ENCODE results near the gene WDR59.

WDR59 gene

DNA sequence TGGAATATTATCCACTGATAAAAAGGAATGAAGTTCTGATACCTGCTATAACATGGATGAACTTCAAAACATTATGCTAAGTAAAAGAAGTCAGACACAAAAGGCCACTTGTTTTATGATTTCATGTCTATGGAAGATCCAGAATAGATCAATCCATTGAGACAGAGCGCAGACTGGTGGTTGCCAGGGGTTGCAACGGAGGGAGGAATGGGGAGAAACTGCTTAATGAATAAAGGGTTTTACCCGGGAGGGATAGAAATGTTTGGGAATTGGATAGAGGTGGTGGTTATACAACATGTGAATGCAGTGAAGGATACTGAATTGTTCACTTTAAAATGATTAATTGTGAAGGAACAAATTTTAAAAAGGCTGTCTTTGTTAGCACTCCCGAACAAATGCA is 30.2 kb downstream of the WDR59 start:
- no peak overlapping the region for H3K4me3 ChIP-seq (ENCODE audit: low read depth, low read length)
- TF ChIP-seq, protein P1, sequence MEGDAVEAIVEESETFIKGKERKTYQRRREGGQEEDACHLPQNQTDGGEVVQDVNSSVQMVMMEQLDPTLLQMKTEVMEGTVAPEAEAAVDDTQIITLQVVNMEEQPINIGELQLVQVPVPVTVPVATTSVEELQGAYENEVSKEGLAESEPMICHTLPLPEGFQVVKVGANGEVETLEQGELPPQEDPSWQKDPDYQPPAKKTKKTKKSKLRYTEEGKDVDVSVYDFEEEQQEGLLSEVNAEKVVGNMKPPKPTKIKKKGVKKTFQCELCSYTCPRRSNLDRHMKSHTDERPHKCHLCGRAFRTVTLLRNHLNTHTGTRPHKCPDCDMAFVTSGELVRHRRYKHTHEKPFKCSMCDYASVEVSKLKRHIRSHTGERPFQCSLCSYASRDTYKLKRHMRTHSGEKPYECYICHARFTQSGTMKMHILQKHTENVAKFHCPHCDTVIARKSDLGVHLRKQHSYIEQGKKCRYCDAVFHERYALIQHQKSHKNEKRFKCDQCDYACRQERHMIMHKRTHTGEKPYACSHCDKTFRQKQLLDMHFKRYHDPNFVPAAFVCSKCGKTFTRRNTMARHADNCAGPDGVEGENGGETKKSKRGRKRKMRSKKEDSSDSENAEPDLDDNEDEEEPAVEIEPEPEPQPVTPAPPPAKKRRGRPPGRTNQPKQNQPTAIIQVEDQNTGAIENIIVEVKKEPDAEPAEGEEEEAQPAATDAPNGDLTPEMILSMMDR (conservative IDR thresholded peaks at IDR 0.05; ENCODE audit: low read depth, low read length) = no peak
- DNase-seq (ENCODE audit: low read depth) = no peak

GRCh38 chr16:74951681-74952080 is 33.2 kb downstream of the WDR59 start:
- H3K4me3 ChIP-seq (ENCODE audit: low read depth, low read length) = no peak overlapping the region
- no peak for DNase-seq (ENCODE audit: low read depth)
- TF ChIP-seq, protein P1 (conservative IDR thresholded peaks at IDR 0.05; ENCODE audit: low read depth, low read length) = no peak

DNA sequence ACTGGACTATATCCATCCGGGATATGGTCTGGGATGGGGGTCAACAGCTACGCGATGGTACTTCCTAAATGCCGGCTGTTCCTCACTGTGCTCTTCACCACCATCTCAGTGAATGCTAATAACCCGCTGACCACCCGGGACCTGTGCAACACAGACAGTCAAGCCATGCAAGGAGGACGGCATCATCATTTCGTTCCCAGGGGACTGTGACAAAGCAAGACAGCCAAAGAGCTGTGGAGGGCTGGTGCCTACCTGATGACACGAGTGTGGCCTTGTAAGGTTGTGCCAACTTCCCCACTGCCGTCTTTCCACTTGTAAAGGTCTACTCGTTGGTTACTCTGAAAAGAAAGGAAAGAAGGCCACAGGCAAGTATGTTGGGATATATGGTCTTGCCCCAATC is 33.7 kb downstream of the WDR59 start:
- TF ChIP-seq, protein P1 (conservative IDR thresholded peaks at IDR 0.05; ENCODE audit: low read depth, low read length) = no peak
- DNase-seq (ENCODE audit: low read depth) = no peak

DNA sequence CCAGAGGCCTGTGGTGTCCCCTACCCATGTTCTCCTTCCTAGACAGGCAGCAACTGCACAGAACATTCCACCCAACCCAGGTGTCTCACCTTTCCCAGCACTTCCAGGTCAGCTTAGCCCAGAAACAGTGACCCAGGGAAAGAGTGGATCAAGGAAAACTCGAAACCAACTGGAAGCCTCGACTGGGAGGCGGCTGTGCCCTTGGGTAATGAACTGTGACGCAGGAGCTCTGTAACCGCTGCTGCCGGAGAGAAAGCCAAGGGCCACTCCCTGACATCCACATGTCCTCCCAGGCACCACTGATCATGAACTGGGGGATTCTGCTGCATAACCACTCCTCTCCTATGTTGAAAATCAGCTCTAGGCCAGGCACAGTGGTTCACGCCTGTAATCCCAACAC is 34.4 kb downstream of the WDR59 start:
- DNase-seq (ENCODE audit: low read depth) = no peak
- no peak overlapping the region for H3K4me3 ChIP-seq (ENCODE audit: low read depth, low read length)
- TF ChIP-seq, protein P1 (conservative IDR thresholded peaks at IDR 0.05; ENCODE audit: low read depth, low read length) = no peak

More for the DNA sequence above, 33.7 kb downstream of the WDR59 start:
- H3K4me3 ChIP-seq (ENCODE audit: low read depth, low read length) = no peak overlapping the region

DNA sequence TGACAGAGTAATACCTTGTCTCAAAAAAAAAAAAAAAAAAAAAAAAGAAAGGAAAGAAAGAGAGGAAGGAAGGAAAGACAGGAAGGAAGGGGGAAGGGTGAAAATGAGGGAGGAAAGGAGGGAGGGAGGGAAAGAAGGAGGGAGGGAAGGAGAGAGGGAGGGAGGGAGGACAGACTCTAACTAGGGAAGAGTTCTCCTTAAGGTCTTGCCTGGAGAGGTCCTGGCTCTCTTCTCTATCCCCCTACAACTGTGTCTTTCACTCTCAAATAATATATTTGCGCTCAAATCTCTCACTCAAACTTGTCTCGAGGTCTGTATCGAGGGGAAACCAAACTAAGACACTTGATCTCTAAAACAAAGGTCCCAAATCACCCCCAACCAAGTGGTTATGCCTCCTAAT is 35.6 kb downstream of the WDR59 start:
- DNase-seq (ENCODE audit: low read depth) = no peak
- no peak overlapping the region for H3K4me3 ChIP-seq (ENCODE audit: low read depth, low read length)
- TF ChIP-seq, protein P1 (conservative IDR thresholded peaks at IDR 0.05; ENCODE audit: low read depth, low read length) = no peak

DNA sequence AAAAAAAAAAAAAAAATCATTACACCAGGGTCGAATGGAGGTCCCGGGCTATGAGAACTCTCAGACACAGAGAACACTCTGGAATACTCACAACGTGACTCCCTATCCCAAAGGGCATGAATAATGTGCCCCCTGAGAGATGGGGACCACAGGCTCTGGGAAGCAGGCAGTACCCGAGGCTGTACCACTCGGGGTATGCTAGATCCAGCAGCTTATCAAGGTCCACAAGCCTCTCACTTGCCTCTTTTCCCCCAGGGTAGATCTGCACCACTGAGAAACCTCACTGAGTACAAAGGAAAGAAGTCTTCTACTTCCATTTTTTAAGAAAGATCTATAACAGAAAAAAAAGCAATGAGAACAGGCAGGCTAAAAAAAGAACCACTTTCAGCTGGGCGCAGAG is 40.5 kb downstream of the WDR59 start:
- no peak for DNase-seq (ENCODE audit: low read depth)
- TF ChIP-seq, protein P1 (conservative IDR thresholded peaks at IDR 0.05; ENCODE audit: low read depth, low read length) = no peak
- no peak overlapping the region for H3K4me3 ChIP-seq (ENCODE audit: low read depth, low read length)

- TF ChIP-seq, protein P1 (conservative IDR thresholded peaks at IDR 0.05; ENCODE audit: low read depth, low read length) = no peak
- H3K4me3 ChIP-seq (ENCODE audit: low read depth, low read length) = no peak overlapping the region
- DNase-seq (ENCODE audit: low read depth) = no peak
These were observed 41.7 kb downstream of the WDR59 start for GRCh38 chr16:74942977-74943918.

Data from choroid plexus epithelial cell (primary cell).